HCT116 (cell line): ENCODE data around the gene ARRB2. TPM values are rescaled to one million over a fixed set of nuclear protein-coding genes. Genes with fewer than 3 reads are reported as not detected.

ENCODE experiments used
- ATAC-seq: fragments of 200-7000 bp; cut with Tn5 transposase; 2 replicates; pipeline ENCODE4 v1.9.1; 2020; ENCODE audit warnings: mild to moderate bottlenecking, moderate library complexity
- BruUV-seq: library from RNA; stranded (reverse); fragments of 400-500 nt; replicated peaks from 2 replicates; lab custom pipeline; 2021; lab: Mats Ljungman, UMichigan
- CTCF ChIA-PET: fragments of 300-600 bp; sonication (Branson Sonifier 250); formaldehyde crosslinking; loops from one replicate; lab custom pipeline; 2021; ENCODE audit warnings: antibody characterized with exemption; lab: Charles Lee
- POLR2A ChIA-PET: fragments of 300-600, 350-600 bp; sonication (Branson Sonifier 250); formaldehyde crosslinking; loops from one replicate; lab custom pipeline; 2021; ENCODE audit warnings: antibody characterized with exemption; lab: Charles Lee
- RAD21 ChIA-PET, 2 experiments: fragments of 300-600 bp; sonication (Branson Sonifier 250); formaldehyde crosslinking; loops; one replicate each; lab custom pipeline; 2023; ENCODE audit warnings: low total read pairs in 2 of 2; ENCODE audit not compliant: uncharacterized antibody in 2 of 2, unreplicated experiment in 2 of 2, low non-redundant PET in 1 of 2; lab: Charles Lee
- DNase-seq: peaks from one replicate; pipeline ENCODE4 v3.0.0-alpha.2; 2010; ENCODE audit warnings: low read depth, low spot score
- H2AFZ ChIP-seq: fragments of 200-600 bp; shearing (Covaris generic), sonication (generic); 2 replicates; pipeline ENCODE4 v1.6.1; 2017; ENCODE audit warnings: low read depth, mixed run types, mixed read lengths, antibody characterized with exemption, low read length; ENCODE audit not compliant: poor library complexity, severe bottlenecking
- H3K27ac ChIP-seq: 2 replicates; pipeline ENCODE4 v1.5.1; 2012; ENCODE audit warnings: low read depth, low read length
- H3K27me3 ChIP-seq: fragments of 200-600 bp; sonication (generic); 2 replicates; pipeline ENCODE4 v1.6.1; 2016; ENCODE audit warnings: mixed run types, low read length, mixed read lengths; ENCODE audit not compliant: insufficient read depth
- H3K36me3 ChIP-seq, 2 experiments: fragments of 200-500 bp in 1 of 2; fragments of 200-600 bp in 1 of 2; sonication (Bioruptor generic) in 1 of 2; sonication (generic) in 1 of 2; 2 replicates each; pipeline versions ENCODE4 v1.5.1 to v1.6.1; 2014 to 2016; ENCODE audit warnings: low read length in 2 of 2, inconsistent platforms in 1 of 2, mixed read lengths in 1 of 2, mixed run types in 1 of 2; ENCODE audit not compliant: insufficient read depth in 2 of 2, control insufficient read depth in 1 of 2
- H3K4me1 ChIP-seq, 2 experiments: fragments of 200-600 bp in 1 of 2; sonication (generic) in 1 of 2; 2 replicates each; pipeline versions ENCODE4 v1.5.1 to v1.6.1; 2012 to 2017; ENCODE audit warnings: low read length in 2 of 2, inconsistent platforms in 1 of 2, mild to moderate bottlenecking in 1 of 2, mixed read lengths in 1 of 2, mixed run types in 1 of 2, moderate library complexity in 1 of 2; ENCODE audit not compliant: insufficient read depth in 2 of 2, control insufficient read depth in 1 of 2
- H3K4me2 ChIP-seq: fragments of 200-600 bp; sonication (generic); 2 replicates; pipeline ENCODE4 v1.6.1; 2017; ENCODE audit warnings: mixed run types, low read length, mixed read lengths
- H3K4me3 ChIP-seq, 2 experiments: fragments of 200-600 bp in 1 of 2; sonication (generic) in 1 of 2; replicated peaks in 1 of 2; 2 replicates each; pipeline ENCODE4 v1.5.1; 2011 to 2016; ENCODE audit warnings: low read length in 2 of 2, control low read depth in 1 of 2, low read depth in 1 of 2, mild to moderate bottlenecking in 1 of 2, mixed read lengths in 1 of 2, mixed run types in 1 of 2
- H3K79me2 ChIP-seq: fragments of 200-600 bp; sonication (generic); 2 replicates; pipeline ENCODE4 v1.6.1; 2017; ENCODE audit warnings: mild to moderate bottlenecking, mixed run types, low read length, moderate library complexity, mixed read lengths; ENCODE audit not compliant: insufficient read depth
- H3K9ac ChIP-seq: fragments of 200-600 bp; sonication (generic); 2 replicates; pipeline ENCODE4 v1.6.1; 2016; ENCODE audit warnings: low read length, mixed read lengths
- H3K9me2 ChIP-seq: fragments of 200-600 bp; sonication (generic), shearing (Covaris generic); 2 replicates; pipeline ENCODE4 v1.6.1; 2017; ENCODE audit warnings: mixed run types, mild to moderate bottlenecking, moderate library complexity; ENCODE audit not compliant: insufficient read depth
- H3K9me3 ChIP-seq, 2 experiments: fragments of 200-500 bp in 1 of 2; fragments of 200-600 bp in 1 of 2; sonication (Bioruptor generic) in 1 of 2; sonication (generic) in 1 of 2; 2 replicates each; pipeline ENCODE4 v1.6.1; 2014 to 2017; ENCODE audit warnings: low read length in 2 of 2, mixed read lengths in 2 of 2, inconsistent platforms in 1 of 2, low read depth in 1 of 2, mild to moderate bottlenecking in 1 of 2, mixed run types in 1 of 2, moderate library complexity in 1 of 2; ENCODE audit not compliant: control insufficient read depth in 1 of 2, insufficient read depth in 1 of 2
- H4K20me1 ChIP-seq: fragments of 200-600 bp; sonication (generic), shearing (Covaris generic); 2 replicates; pipeline ENCODE4 v1.6.1; 2017; ENCODE audit warnings: mixed run types, mild to moderate bottlenecking, moderate library complexity; ENCODE audit not compliant: insufficient read depth
- CEBPB ChIP-seq: IDR thresholded peaks from 2 replicates; pipeline ENCODE4 v1.6.1; 2012; ENCODE audit warnings: low read depth
- CTCF ChIP-seq, 3 experiments: fragments of 200-600 bp in 1 of 3; sonication (generic) in 1 of 3; IDR thresholded peaks in 2 of 3; conservative IDR thresholded peaks in 1 of 3; 2 replicates each; pipeline ENCODE4 v1.5.1; 2012 to 2017; ENCODE audit warnings: low read depth in 2 of 3, low read length in 2 of 3, antibody characterized with exemption in 1 of 3, borderline replicate concordance in 1 of 3, control low read depth in 1 of 3, mild to moderate bottlenecking in 1 of 3, mixed read lengths in 1 of 3, mixed run types in 1 of 3, moderate library complexity in 1 of 3; ENCODE audit not compliant: insufficient read depth in 1 of 3
- EGR1 ChIP-seq: IDR thresholded peaks from 2 replicates; pipeline ENCODE4 v1.6.1; 2012; ENCODE audit warnings: low read depth
- ELF1 ChIP-seq: IDR thresholded peaks from 2 replicates; pipeline ENCODE4 v1.6.1; 2012; ENCODE audit warnings: low read depth, borderline replicate concordance
- EZH2 ChIP-seq: fragments of 200-600 bp; sonication (generic); IDR thresholded peaks from 2 replicates; pipeline ENCODE4 v1.6.1; 2017; ENCODE audit warnings: antibody characterized with exemption, mixed run types
- EZH2phosphoT487 ChIP-seq: fragments of 200-600 bp; IDR thresholded peaks from 2 replicates; pipeline ENCODE4 v1.6.1; 2018; ENCODE audit warnings: antibody characterized with exemption, borderline replicate concordance
- FOSL1 ChIP-seq: IDR thresholded peaks from 2 replicates; pipeline ENCODE4 v1.6.1; 2012; ENCODE audit warnings: low read depth
- JUND ChIP-seq: IDR thresholded peaks from 2 replicates; pipeline ENCODE4 v1.6.1; 2012
- MAX ChIP-seq: IDR thresholded peaks from 2 replicates; pipeline ENCODE4 v1.6.1; 2012
- POLR2A ChIP-seq: IDR thresholded peaks from 2 replicates; pipeline ENCODE4 v1.7.0; 2011; ENCODE audit warnings: borderline replicate concordance; ENCODE audit not compliant: insufficient read depth, insufficient read length; ENCODE audit errors: extremely low read depth
- POLR2AphosphoS5 ChIP-seq: IDR thresholded peaks from 2 replicates; pipeline ENCODE4 v1.6.1; 2011; ENCODE audit warnings: mild to moderate bottlenecking, low read depth, low read length, moderate library complexity
- SP1 ChIP-seq: IDR thresholded peaks from 2 replicates; pipeline ENCODE4 v1.6.1; 2012; ENCODE audit warnings: low read depth
- SRF ChIP-seq: IDR thresholded peaks from 2 replicates; pipeline ENCODE4 v1.6.1; 2012; ENCODE audit warnings: low read depth
- TCF7L2 ChIP-seq: IDR thresholded peaks from 2 replicates; pipeline ENCODE4 v1.7.0; 2011; ENCODE audit warnings: borderline replicate concordance, inconsistent platforms; ENCODE audit not compliant: insufficient read depth, insufficient read length; ENCODE audit errors: extremely low read depth
- ZFX ChIP-seq: fragments of 450-650 bp; IDR thresholded peaks from 2 replicates; pipeline ENCODE4 v1.6.1; 2017
- ZNF274 ChIP-seq: fragments of 200-500 bp; sonication (Bioruptor generic); IDR thresholded peaks from 2 replicates; pipeline ENCODE4 v1.6.1; 2014; ENCODE audit warnings: mild to moderate bottlenecking, low read depth, low read length, inconsistent platforms
- intact Hi-C: fragments of 100-400 bp; cut with micrococcal nuclease; formaldehyde crosslinking; loops from 2 replicates; pipeline ENCODE4 v1.10.0; 2022
- total RNA-seq: library from RNA; stranded (reverse); gene quantifications from one replicate; pipeline ENCODE4 v1.2.1, GENCODE V29; 2021; ENCODE audit not compliant: unreplicated experiment

ARRB2 gene
- total RNA-seq, 1 experiment from 2014 or later = 70.8 TPM

DNA sequence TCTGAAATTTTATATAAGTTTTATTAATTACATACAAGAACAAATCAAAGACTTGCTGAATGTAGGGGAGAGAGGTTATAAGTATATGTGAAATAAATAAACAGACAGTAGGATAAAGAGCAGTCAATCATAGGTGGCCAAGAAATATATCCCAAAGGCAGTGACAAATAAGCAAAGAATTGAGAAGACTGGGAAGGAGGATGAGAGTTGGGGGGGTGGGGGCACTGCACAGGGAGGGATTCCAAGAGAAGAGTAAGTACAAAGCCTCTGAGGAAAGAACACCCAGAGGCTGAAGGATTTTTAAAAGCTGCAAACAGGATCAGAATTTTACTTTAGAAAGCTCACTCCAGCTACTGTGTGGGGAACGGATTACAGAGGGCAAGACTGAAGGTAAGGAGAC is 9.3 kb upstream of the ARRB2 start:
- ATAC-seq (no peak), DNase-seq (no peak)
- H3K9ac ChIP-seq = no peak overlapping the region
- no TSS peak for BruUV-seq
- CTCF ChIA-PET = no interaction called here
- RAD21 ChIA-PET = no interaction called here
- 0 out of 2 replicates have a peak, but pooled peaks cover 4% of the 10 kb centered on the region for H4K20me1 ChIP-seq
- peaks cover 9 to 20% of the 10 kb centered on the region in 2 experiments; a peak in 2 of 4 replicates for H3K36me3 ChIP-seq
- POLR2A ChIA-PET = interaction anchor here (1.1 kb wide), 1 partner anchor 11 kb away, joined by 3 read pairs; no protein-coding TSS in a partner anchor
- peaks cover 5 to 31% of the 10 kb centered on the region in 2 experiments for H3K4me1 ChIP-seq
- no peak overlapping the region for H3K4me2 ChIP-seq
- no peak overlapping the region for H3K4me3 ChIP-seq
- intact Hi-C loops = no loop called here
- H3K27me3 ChIP-seq = no peaks in the 10 kb centered on the region
- H3K79me2 ChIP-seq = peaks cover 88% of the 10 kb centered on the region
- no peaks in the 10 kb centered on the region for H3K9me3 ChIP-seq
- H3K27ac ChIP-seq = no peak overlapping the region
- H2AFZ ChIP-seq = no peak overlapping the region
- H3K9me2 ChIP-seq = no peaks in the 10 kb centered on the region
- no peak for TF ChIP-seq TCF7L2
- no peak for TF ChIP-seq SRF
- no peak for TF ChIP-seq POLR2AphosphoS5
- no peak for TF ChIP-seq ZNF274
- no peak for TF ChIP-seq ZFX
- no peak for TF ChIP-seq CEBPB
- TF ChIP-seq FOSL1 = no peak
- no peak for TF ChIP-seq JUND
- no peak for TF ChIP-seq CTCF (IDR thresholded peaks at IDR 0.05 in 2 of 3, conservative IDR thresholded peaks at IDR 0.05 in 1 of 3; ENCODE audit: borderline replicate concordance in 1 of 3, insufficient read depth in 1 of 3, low read depth in 2 of 3, low read length in 2 of 3)

- ATAC-seq = no peak
- H3K27ac ChIP-seq = peak overlapping the region; percentile 72
- H3K27me3 ChIP-seq = no peaks in the 10 kb centered on the region
- peaks cover 5 to 35% of the 10 kb centered on the region in 2 experiments for H3K4me1 ChIP-seq
- no peak overlapping the region for H2AFZ ChIP-seq
- H3K9me2 ChIP-seq = no peaks in the 10 kb centered on the region
- H3K9ac ChIP-seq = peak overlapping the region; percentile 100
- BruUV-seq = no TSS peak
- H3K4me3 ChIP-seq = peak overlapping the region; percentile 99 to 100
- H3K4me2 ChIP-seq = peak overlapping the region; percentile 96
- TF ChIP-seq EZH2phosphoT487 (no peak), CTCF (IDR thresholded peaks at IDR 0.05 in 2 of 3, conservative IDR thresholded peaks at IDR 0.05 in 1 of 3; ENCODE audit: borderline replicate concordance in 1 of 3, insufficient read depth in 1 of 3, low read depth in 2 of 3, low read length in 2 of 3) (no peak), SP1 (no peak), EGR1 (no peak), ZNF274 (no peak), CEBPB (no peak), SRF (no peak), POLR2A (no peak), ZFX (no peak), EZH2 (no peak), MAX (no peak), POLR2AphosphoS5 (no peak), ELF1 (no peak)
- TF ChIP-seq, all 23 proteins: peak for 0
- no peaks in the 10 kb centered on the region for H3K36me3 ChIP-seq
- no peaks in the 10 kb centered on the region for H4K20me1 ChIP-seq
- RAD21 ChIA-PET = no interaction called here
- no peak for DNase-seq
- CTCF ChIA-PET = no interaction called here
- peaks cover 66% of the 10 kb centered on the region for H3K79me2 ChIP-seq
- POLR2A ChIA-PET = no interaction called here
- intact Hi-C loops = no loop called here
- H3K9me3 ChIP-seq = no peaks in the 10 kb centered on the region
These were observed 7.1 kb upstream of the ARRB2 start for GRCh38 chr17:4703330-4703691.
